Gastrocnemius medialis (tissue), 4 donors: ENCODE data around the gene PIK3C2B.
"Not testable (repeated sequence)": the region's sequence is repeated elsewhere in the genome, so short reads cannot be mapped to it uniquely, and the experiment has no call there.

ENCODE experiments used
- CTCF ChIP-seq, 5 experiments: fragments of 450-650 bp in 3 of 5; fragments of 200-600 bp in 2 of 5; sonication (generic) in 2 of 5; IDR thresholded peaks in 4 of 5; conservative IDR thresholded peaks in 1 of 5; 1 replicate in 4 of 5; 2 replicates in 1 of 5; pipeline ENCODE4 v1.5.1; 2016 to 2019; ENCODE audit warnings: antibody characterized with exemption in 5 of 5, mild to moderate bottlenecking in 3 of 5, moderate library complexity in 3 of 5
- POLR2A ChIP-seq, 2 donors: fragments of 450-650 bp; IDR thresholded peaks; one replicate each; pipeline ENCODE4 v1.6.1; 2017; ENCODE audit warnings: antibody characterized with exemption in 2 of 2, mild to moderate bottlenecking in 2 of 2, moderate library complexity in 2 of 2

GRCh38 chr1:204521941-204522521, 27.4 kb upstream of the PIK3C2B start:
- not testable (repeated sequence) for TF ChIP-seq POLR2A (IDR thresholded peaks at IDR 0.05); CTCF (IDR thresholded peaks at IDR 0.05 in 4 of 5, conservative IDR thresholded peaks at IDR 0.05 in 1 of 5)
